GM12872 (cell line): ENCODE results near the gene DNAH6.
A peak's percentile ranks its signal among the peaks of the same experiment; 100 is the strongest.

Source experiments
- TF ChIP-seq, protein P1 (sequence below): IDR thresholded peaks from 3 replicates; pipeline ENCODE4 v1.5.1; 2011; ENCODE audit warnings: low read depth, mild to moderate bottlenecking, low read length, moderate library complexity; ENCODE audit not compliant: insufficient read depth

The DNAH6 gene

DNA sequence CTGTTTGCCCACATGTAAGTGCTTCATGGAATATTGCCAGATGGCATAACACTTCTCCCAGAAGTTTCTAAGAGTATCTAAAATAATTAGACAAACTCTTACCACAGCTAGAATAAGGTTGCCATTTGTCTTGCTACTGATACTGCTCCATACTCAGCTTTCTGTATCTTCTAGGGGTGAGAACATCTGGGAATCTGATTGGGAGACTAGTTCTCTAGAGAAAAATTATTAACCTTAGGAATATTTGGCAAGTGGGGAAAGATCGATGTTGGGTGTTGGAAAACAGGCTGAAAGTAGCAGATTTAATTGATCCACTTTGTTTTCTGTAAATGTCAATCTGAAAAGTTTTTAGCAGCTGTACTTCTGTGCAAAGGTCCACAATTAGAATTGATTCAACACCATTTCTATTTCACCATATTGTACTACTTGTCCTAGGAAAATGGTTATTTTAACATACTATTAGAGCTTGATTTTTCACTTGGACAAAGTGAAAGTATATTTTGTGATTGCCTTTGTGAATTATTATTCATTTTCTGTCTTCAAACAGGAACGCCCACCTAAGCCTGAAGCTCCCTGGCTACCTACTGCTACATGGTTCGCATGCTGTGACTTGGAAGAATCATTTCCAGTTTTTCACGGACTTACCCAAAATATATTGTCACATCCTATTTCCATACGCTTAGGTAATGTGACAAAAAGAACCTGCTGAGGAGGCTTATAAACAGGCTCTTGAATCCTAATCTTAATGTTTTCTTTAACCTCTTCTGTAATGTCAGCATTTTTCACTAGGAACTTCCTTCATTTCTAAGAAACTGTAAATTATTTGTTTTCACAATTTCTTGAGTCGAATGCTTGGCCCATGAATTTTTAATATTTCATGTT, 216.8 kb downstream of the DNAH6 start:
- TF ChIP-seq, protein P1, sequence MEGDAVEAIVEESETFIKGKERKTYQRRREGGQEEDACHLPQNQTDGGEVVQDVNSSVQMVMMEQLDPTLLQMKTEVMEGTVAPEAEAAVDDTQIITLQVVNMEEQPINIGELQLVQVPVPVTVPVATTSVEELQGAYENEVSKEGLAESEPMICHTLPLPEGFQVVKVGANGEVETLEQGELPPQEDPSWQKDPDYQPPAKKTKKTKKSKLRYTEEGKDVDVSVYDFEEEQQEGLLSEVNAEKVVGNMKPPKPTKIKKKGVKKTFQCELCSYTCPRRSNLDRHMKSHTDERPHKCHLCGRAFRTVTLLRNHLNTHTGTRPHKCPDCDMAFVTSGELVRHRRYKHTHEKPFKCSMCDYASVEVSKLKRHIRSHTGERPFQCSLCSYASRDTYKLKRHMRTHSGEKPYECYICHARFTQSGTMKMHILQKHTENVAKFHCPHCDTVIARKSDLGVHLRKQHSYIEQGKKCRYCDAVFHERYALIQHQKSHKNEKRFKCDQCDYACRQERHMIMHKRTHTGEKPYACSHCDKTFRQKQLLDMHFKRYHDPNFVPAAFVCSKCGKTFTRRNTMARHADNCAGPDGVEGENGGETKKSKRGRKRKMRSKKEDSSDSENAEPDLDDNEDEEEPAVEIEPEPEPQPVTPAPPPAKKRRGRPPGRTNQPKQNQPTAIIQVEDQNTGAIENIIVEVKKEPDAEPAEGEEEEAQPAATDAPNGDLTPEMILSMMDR: no peak

DNA sequence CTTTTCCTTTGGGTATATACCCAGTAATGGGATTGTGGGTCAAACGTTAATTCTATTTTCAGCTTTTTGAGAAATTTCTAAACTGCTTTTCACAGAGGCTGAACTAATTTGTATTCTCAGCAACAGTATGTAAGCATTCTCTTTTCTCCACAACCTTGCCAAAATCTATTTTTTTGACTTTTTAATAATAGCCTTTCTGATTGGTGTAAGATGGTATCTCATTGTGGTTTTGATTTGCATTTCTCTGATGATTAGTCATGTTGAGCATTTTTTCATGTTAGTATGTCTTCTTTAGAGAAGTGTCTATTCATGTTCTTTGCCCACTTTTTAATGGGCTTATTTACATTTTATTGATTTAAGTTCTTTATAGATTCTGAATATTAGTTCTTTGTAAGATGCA, 219.1 kb downstream of the DNAH6 start:
- TF ChIP-seq, protein P1: no peak

DNA sequence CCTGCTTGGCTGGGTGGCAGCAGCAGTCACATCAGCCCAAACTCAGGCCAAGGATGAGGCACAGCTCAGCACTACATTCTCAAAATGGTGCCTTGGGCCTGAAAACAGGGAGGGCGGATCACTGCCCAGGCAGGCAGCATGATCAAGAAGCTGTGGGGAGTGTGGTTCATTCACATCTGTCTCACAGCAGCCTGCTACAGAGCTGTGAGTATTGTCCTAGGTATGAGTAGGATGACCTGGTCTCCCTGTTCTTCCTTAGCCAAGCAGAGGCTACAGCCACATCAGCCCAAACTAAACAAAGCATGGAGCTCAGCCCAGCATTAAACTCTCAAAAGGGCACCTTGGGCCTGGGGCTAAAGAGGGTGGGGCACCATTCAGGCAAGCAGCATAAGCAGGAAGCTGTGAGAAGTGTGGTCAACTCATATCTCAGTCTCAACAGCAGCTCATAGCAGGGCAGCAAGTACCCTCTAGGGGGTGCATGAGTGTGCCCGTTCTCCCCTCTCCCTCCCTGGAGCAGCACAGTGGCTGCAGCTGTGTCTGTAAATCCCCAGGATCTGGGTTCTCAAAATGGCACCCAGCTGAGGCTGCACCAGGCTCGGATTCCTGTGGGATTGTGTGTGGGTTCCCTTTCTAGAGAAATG, 225.0 kb downstream of the DNAH6 start:
- TF ChIP-seq, protein P1: peak; percentile 81

DNA sequence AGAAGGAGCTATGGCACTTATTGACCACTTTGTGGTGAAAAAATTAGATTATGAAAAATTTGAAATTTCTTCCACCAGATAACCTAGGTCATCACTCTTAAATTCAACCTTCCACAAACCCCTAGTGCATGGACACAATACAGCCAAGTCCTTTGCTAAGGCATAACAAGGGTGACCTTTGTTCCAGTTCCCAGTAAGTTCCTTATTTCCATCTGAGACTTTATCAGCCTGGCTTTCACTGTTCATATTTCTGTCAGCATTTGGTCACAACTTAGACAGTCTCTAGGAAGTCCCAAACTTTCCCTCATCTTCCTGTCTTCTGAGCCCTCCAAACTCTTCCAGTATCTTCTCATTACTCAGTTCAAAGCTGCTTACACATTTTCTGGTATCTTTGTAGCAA, 232.0 kb downstream of the DNAH6 start:
- TF ChIP-seq, protein P1: no peak

DNA sequence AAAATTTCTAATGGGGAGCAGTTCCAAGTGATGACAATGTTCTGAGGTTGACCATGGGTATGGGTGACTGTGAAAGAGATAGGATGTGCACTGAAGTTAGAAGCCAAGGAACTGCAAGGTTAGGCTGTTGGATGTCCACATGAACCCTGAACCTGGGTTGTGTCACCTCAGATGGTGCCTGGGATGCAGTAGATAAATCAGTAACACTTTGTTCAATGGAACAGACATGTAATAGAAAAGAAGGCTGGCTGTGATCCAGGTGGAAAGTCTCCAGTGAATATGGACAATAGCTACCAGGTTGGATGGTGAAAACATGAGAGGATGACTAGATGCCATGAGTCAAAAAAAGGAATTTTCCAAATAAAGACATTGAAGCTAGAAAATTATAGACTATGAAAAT, 233.1 kb downstream of the DNAH6 start:
- TF ChIP-seq, protein P1: no peak

DNA sequence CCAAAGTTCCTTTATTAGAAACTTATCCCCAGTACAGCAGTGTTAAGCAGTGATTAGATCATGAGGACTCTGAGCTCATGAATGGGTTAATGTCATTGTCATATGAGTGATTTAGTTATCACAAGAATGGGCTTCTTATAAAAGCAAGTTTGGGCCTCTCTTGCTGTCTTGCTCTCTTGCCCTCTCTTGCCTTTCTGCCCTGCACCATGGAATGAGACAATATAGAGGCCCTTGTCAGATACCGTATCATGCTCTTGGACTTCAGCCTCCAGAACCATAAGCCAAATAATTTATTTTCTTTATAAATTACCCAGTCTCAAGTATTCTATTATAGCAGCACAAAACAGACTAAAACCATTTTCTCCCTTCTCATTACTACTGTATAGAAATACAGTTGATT, 238.8 kb downstream of the DNAH6 start:
- TF ChIP-seq, protein P1: no peak

DNA sequence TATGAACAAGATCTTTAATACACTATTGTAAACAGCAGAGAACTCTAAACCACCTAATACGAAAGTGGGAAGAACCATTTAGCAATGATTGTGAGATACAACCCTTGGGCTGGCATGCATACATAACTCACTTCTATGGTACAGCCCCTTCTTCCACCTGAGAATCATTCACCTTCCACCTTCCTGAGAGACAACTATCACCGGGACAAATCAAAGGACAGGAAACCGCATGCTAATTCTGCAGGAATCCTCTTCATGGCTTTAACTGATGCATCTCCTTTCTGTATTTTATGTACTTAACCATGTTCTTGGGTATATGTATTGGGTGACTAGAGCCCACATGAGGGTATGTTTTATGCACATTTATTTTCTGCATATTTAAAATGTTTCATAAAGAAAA, 241.3 kb downstream of the DNAH6 start:
- TF ChIP-seq, protein P1: no peak
